AG09319 (cell line): ENCODE measurements around the gene AKR1A1.
A peak's percentile ranks its signal among the peaks of the same experiment; 100 is the strongest.
"Not testable (repeated sequence)": the region's sequence is repeated elsewhere in the genome, so short reads cannot be mapped to it uniquely, and the experiment has no call there.

Experiments
- DNase-seq: peaks from one replicate; pipeline ENCODE4 v3.0.0-alpha.2; 2010; ENCODE audit warnings: low read depth; ENCODE audit errors: extremely low read depth
- TF ChIP-seq, protein P1 (sequence below): IDR thresholded peaks from 2 replicates; pipeline ENCODE4 v1.5.1; 2011; ENCODE audit warnings: low read depth, mild to moderate bottlenecking, inconsistent platforms, low read length, moderate library complexity

AKR1A1 gene

DNA sequence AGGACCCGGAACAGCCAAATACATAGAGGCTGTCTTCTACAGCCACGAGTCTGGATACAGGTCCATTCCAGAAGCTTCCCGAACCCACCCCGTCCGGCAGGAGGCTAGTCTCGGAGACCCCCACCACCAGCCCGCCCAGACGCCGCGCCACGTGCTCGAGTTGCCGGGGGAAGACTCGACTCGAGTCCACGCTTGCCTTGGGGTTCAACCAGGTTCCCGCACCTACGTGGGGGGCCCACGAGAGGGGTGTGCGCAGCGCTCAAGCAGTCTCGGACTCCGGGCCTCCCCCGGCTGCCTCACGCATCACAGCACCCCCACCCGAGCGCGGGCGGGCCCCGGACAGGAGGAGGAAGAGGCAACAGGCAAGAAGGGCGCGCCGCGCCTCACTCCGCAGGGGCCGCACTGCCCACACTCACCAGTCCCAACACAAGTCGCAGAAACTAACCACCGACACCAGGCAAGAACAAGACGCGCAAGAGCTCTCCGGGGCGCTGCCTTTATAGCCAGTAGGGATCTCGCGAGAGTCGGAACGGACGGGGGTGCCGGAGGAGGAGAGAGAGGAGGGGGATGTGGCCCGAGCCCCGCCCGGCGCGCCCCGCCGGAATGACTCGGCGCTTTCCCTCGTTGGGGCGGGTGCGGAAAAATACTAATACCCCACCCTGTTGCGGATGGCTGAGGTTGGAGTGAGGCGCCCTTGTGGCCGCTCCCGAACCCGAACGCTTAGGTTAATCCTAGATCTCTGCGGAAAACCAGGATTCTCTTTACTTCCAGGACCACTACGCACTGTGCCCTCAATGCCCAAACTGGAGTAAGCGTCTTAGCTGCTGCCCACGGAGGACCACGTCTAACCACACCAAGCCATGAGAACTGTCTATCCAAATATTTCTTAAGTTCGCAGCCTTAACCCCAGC, 29.0 kb upstream of the AKR1A1 start, which contains the start of gene PRDX1:
PRDX1 (minus strand) TSS at position 472 of the 911 bp plus-strand sequence. CDS start 2,841 bp downstream, outside the sequence.
- DNase-seq, result peak; percentile 92
- TF ChIP-seq, protein P1, sequence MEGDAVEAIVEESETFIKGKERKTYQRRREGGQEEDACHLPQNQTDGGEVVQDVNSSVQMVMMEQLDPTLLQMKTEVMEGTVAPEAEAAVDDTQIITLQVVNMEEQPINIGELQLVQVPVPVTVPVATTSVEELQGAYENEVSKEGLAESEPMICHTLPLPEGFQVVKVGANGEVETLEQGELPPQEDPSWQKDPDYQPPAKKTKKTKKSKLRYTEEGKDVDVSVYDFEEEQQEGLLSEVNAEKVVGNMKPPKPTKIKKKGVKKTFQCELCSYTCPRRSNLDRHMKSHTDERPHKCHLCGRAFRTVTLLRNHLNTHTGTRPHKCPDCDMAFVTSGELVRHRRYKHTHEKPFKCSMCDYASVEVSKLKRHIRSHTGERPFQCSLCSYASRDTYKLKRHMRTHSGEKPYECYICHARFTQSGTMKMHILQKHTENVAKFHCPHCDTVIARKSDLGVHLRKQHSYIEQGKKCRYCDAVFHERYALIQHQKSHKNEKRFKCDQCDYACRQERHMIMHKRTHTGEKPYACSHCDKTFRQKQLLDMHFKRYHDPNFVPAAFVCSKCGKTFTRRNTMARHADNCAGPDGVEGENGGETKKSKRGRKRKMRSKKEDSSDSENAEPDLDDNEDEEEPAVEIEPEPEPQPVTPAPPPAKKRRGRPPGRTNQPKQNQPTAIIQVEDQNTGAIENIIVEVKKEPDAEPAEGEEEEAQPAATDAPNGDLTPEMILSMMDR, result peak; percentile 11

DNA sequence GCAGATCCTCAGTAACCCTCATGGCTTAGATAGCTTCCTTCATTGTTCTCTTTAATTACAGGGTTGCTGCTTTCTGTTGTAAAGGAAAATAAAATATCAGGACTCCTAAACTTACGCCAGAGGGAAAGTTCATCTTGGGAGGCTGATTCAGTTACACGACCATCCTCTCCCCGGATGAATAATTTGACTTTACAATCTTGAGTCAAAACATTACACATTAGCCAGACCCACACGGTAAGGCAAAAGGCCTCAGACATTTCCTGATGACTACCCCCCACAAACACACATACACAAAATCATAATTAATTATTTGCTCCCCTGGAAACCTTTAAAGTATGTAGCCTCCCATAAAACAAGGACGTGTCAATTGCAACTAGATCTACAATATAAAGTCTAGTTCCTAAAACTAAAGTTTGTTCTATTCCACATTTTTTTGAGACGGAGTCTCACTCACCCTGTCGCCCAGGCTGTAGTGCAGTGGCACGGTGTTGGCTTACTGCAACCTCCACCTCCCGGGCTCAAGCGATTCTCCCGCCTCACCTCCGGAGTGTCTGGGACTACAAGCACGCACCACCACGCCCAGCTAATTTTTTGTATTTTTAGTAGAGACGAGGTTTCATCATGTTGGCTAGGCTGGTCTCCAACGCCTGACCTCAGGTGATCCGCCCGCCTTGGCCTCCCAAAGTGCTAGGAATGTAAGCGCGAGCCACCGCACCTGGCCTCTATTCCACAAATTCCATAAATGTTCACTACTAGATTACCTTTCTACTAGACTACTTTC, 28.1 kb upstream of the AKR1A1 start:
- TF ChIP-seq, protein P1, result no peak

GRCh38 chr1:45523516-45523915, 27.1 kb upstream of the AKR1A1 start:
- DNase-seq, result not testable (repeated sequence)

More for the DNA sequence above, 28.1 kb upstream of the AKR1A1 start:
- no peak for DNase-seq

- not testable (repeated sequence) for DNase-seq
These were observed 26.7 kb upstream of the AKR1A1 start for GRCh38 chr1:45523975-45524374.

DNA sequence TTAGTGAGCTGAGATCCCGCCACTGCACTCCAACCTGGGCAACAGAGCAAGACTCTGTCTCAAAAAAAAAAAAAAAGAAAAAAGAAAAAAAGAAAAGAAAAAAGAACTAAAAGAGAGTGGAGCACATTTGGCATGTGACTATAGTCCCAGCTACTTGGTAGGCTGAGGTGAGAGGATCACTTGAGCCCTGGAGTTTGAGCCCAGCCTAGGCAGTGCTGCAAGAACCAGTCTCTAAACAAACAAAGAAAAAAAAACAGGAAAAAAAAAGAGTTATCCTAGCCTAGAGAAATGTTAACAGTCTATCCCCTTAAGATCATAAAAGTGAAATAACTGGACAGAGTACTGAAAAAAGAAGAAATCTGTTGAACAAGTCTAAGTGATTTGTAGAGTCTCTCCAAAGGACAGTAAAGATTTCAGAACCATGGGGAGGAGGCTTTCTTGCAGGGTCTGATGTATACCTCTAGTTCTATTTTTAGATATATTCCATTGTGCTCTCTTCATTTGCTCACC, 24.4 kb upstream of the AKR1A1 start:
- TF ChIP-seq, protein P1, result no peak
- no peak for DNase-seq

DNA sequence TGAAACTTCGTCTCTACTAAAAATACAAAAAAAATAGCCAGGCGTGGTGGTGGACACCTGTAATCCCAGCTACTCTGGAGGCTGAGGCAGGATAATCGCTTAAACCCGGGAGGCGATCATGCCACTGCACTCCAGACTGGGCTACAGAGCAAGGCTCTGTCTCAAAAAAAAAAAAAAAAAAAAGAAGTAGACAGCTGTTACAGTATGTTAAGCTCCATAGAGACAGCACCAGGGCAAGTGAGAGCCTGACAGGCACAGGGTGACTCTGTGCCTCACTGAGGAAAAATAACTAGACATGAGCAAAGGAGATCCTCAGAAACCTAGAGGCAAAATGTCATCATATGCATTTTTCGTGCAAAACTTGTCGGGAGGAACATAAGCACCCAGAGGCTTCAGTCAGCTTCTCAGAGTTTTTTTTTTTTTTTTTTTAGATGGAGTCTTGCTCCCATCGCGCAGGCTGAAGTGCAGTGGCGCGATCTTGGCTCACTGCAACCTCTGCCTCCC, 19.9 kb upstream of the AKR1A1 start:
- TF ChIP-seq, protein P1, result no peak
- no peak for DNase-seq

DNA sequence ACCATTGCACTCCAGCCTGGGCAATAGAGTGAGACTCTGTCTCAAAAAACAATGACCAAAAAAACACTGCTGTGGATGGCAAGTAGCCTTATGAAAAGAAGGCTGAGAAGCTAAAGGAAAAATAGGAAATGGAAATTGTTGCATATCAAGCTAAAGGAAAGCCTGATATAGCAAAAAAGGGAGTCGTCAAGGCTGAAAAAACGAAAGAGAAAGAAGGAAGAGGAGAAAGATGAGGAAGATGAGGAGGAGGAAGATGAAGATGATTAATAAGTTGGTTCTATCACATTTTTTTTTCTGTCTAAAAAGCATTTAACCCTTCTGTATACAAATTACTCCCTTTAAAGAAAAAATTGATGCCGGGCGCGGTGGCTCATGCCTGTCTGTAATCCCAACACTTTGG, 18.8 kb upstream of the AKR1A1 start:
- TF ChIP-seq, protein P1, result no peak
- DNase-seq, result no peak
